Liver (tissue), 9 donors: ENCODE data around the gene KCNN3. TPM values are rescaled to one million over a fixed set of nuclear protein-coding genes. Genes with fewer than 3 reads are reported as not detected.

Experiments
- DNase-seq: peaks from one replicate; pipeline ENCODE4 v3.0.0-alpha.2; 2017; ENCODE audit warnings: low spot score
- H3K27ac ChIP-seq, 2 donors: one replicate each; pipeline ENCODE4 v1.7.0; 2013; ENCODE audit warnings: inconsistent platforms in 2 of 2, low read length in 2 of 2, control low read depth in 1 of 2, low read depth in 1 of 2, mild to moderate bottlenecking in 1 of 2
- H3K27me3 ChIP-seq, 4 donors: one replicate each; pipeline versions ENCODE4 v1.6.1 to v1.7.0; 2013; ENCODE audit warnings: low read length in 3 of 4, inconsistent platforms in 1 of 4, mild to moderate bottlenecking in 1 of 4, moderate library complexity in 1 of 4; ENCODE audit not compliant: control insufficient read depth in 4 of 4, insufficient read depth in 4 of 4
- H3K36me3 ChIP-seq, 4 donors: one replicate each; pipeline versions ENCODE4 v1.6.1 to v1.7.0; 2013; ENCODE audit warnings: low read length in 3 of 4, mild to moderate bottlenecking in 3 of 4, low read depth in 1 of 4, moderate library complexity in 1 of 4; ENCODE audit not compliant: control insufficient read depth in 4 of 4, insufficient read depth in 3 of 4
- H3K4me1 ChIP-seq, 4 donors: one replicate each; pipeline versions ENCODE4 v1.6.1 to v1.7.0; 2013; ENCODE audit warnings: low read length in 3 of 4, mild to moderate bottlenecking in 3 of 4, moderate library complexity in 1 of 4; ENCODE audit not compliant: control insufficient read depth in 4 of 4, insufficient read depth in 4 of 4
- H3K4me3 ChIP-seq, 3 donors: one replicate each; pipeline versions ENCODE4 v1.6.1 to v1.7.0; 2013; ENCODE audit warnings: low read length in 3 of 3, control low read depth in 1 of 3, low read depth in 1 of 3, mild to moderate bottlenecking in 1 of 3
- H3K9ac ChIP-seq, 2 donors: one replicate each; pipeline ENCODE4 v1.7.0; 2013; ENCODE audit warnings: low read length in 2 of 2, mild to moderate bottlenecking in 2 of 2, moderate library complexity in 2 of 2, control low read depth in 1 of 2, low read depth in 1 of 2
- H3K9me3 ChIP-seq, 4 donors: one replicate each; pipeline versions ENCODE4 v1.6.1 to v1.7.0; 2013; ENCODE audit warnings: low read length in 3 of 4; ENCODE audit not compliant: control insufficient read depth in 4 of 4
- ATF3 ChIP-seq: IDR thresholded peaks from 2 replicates; pipeline ENCODE4 v1.6.1; 2016; ENCODE audit warnings: antibody characterized with exemption
- CTCF ChIP-seq: fragments of 150-350 bp; IDR thresholded peaks from 2 replicates; pipeline ENCODE4 v1.5.1; 2017; ENCODE audit warnings: improper control_type of control experiment, low read depth, low read length; ENCODE audit not compliant: missing input control
- EGR1 ChIP-seq, 2 donors: IDR thresholded peaks; 2 replicates each; pipeline ENCODE4 v1.6.1; 2016 to 2018; ENCODE audit warnings: antibody characterized with exemption in 2 of 2, low read depth in 2 of 2
- FOXA2 ChIP-seq: IDR thresholded peaks from 2 replicates; pipeline ENCODE4 v1.6.1; 2016; ENCODE audit warnings: antibody characterized with exemption
- HNF4A ChIP-seq, 2 donors: conservative IDR thresholded peaks; 2 replicates each; pipeline ENCODE4 v1.6.1; 2016; ENCODE audit warnings: antibody characterized with exemption in 2 of 2, mild to moderate bottlenecking in 2 of 2
- HNF4G ChIP-seq: IDR thresholded peaks from 2 replicates; pipeline ENCODE4 v1.6.1; 2016; ENCODE audit warnings: antibody characterized with exemption
- JUND ChIP-seq, 2 donors: IDR thresholded peaks; 2 replicates each; pipeline ENCODE4 v1.6.1; 2016; ENCODE audit warnings: antibody characterized with exemption in 2 of 2
- MAX ChIP-seq: IDR thresholded peaks from 2 replicates; pipeline ENCODE4 v1.6.1; 2016; ENCODE audit warnings: antibody characterized with exemption
- NR2F2 ChIP-seq: IDR thresholded peaks from 2 replicates; pipeline ENCODE4 v1.6.1; 2016; ENCODE audit warnings: antibody characterized with exemption
- RAD21 ChIP-seq, 2 donors: IDR thresholded peaks; 2 replicates each; pipeline ENCODE4 v1.6.1; 2016; ENCODE audit warnings: antibody characterized with exemption in 2 of 2, mild to moderate bottlenecking in 2 of 2
- RXRA ChIP-seq, 2 donors: IDR thresholded peaks; 2 replicates each; pipeline ENCODE4 v1.6.1; 2017 to 2018; ENCODE audit warnings: antibody characterized with exemption in 2 of 2, mild to moderate bottlenecking in 1 of 2
- SP1 ChIP-seq: IDR thresholded peaks from 2 replicates; pipeline ENCODE4 v1.6.1; 2018; ENCODE audit warnings: antibody characterized with exemption, mild to moderate bottlenecking
- TAF1 ChIP-seq: conservative IDR thresholded peaks from 2 replicates; pipeline ENCODE4 v1.6.1; 2016; ENCODE audit warnings: antibody characterized with exemption, mild to moderate bottlenecking
- YY1 ChIP-seq: IDR thresholded peaks from 2 replicates; pipeline ENCODE4 v1.6.1; 2016; ENCODE audit warnings: antibody characterized with exemption, mild to moderate bottlenecking
- ZBTB33 ChIP-seq: IDR thresholded peaks from 2 replicates; pipeline ENCODE4 v1.6.1; 2016; ENCODE audit warnings: antibody characterized with exemption
- WGBS: extraction: QIAGEN DNeasy Blood & Tissue Kit; methylation state at CpG from one replicate; pipeline ENCODE4 v1.1.7; 2013; 5-methylcytosine and 5-hydroxymethylcytosine counted together
- polyA plus RNA-seq, 2 donors: library from polyadenylated mRNA; stranded (reverse) in 1 of 2; unstranded in 1 of 2; fragments of 200-250 nt in 1 of 2; fragments of >200 nt in 1 of 2; fragmentation: Nextera tagmentation in 1 of 2; extraction: Ambion mirVana in 1 of 2; gene quantifications; one replicate each; pipeline versions ENCODE4 v1.2.1 to v1.2.3, GENCODE V29; 2013 to 2015
- total RNA-seq, 2 donors: library from RNA; depleted of rRNA; stranded (reverse); fragments of >200 nt; gene quantifications; one replicate each; pipeline ENCODE4 v1.2.3, GENCODE V29; 2014
- donor health status: healthy.
- donor health status: healthy.
- donor health status: healthy.
- donor health status: healthy.
- donor health status: healthy.

The KCNN3 gene
- total and polyA plus RNA-seq, 4 donors: 0.09 to 0.68 (median 0.15) TPM

- Histone ChIP-seq H3K27me3 (no peaks in the 10 kb centered on the region), H3K9me3 (no peaks in the 10 kb centered on the region), H3K36me3 (no peaks in the 10 kb centered on the region), H3K4me1 (no peaks in the 10 kb centered on the region), H3K4me3 (no peak overlapping the region), H3K9ac (no peak overlapping the region), H3K27ac (no peak overlapping the region)
- WGBS: 90% methylated on average over 2 of the region's 2 CpGs
- no peak for TF ChIP-seq FOXA2
- no peak for TF ChIP-seq TAF1
- no peak for TF ChIP-seq HNF4A (conservative IDR thresholded peaks at IDR 0.05)
- TF ChIP-seq HNF4G: no peak
- TF ChIP-seq RXRA (IDR thresholded peaks at IDR 0.05): no peak
- DNase-seq: no peak
These were observed 67.6 kb downstream of the KCNN3 start for GRCh38 chr1:154802336-154802969.

- WGBS: 95% methylated on average over 16 of the region's 16 CpGs
- Histone ChIP-seq H3K36me3 (no peaks in the 10 kb centered on the region), H3K27ac (no peak overlapping the region), H3K9me3 (no peaks in the 10 kb centered on the region), H3K4me1 (no peaks in the 10 kb centered on the region), H3K4me3 (no peak overlapping the region), H3K9ac (no peak overlapping the region), H3K27me3 (no peaks in the 10 kb centered on the region)
- TF ChIP-seq MAX: no peak
- no peak for TF ChIP-seq SP1
- no peak for TF ChIP-seq ZBTB33
- TF ChIP-seq JUND (IDR thresholded peaks at IDR 0.05): no peak
- TF ChIP-seq HNF4A (conservative IDR thresholded peaks at IDR 0.05): no peak
- no peak for TF ChIP-seq NR2F2
- no peak for TF ChIP-seq FOXA2
- no peak for DNase-seq
These were observed 68.7 kb downstream of the KCNN3 start for GRCh38 chr1:154801234-154802011.

- Histone ChIP-seq H3K27me3 (no peaks in the 10 kb centered on the region), H3K9ac (no peak overlapping the region), H3K4me1 (no peaks in the 10 kb centered on the region), H3K4me3 (no peak overlapping the region), H3K36me3 (no peaks in the 10 kb centered on the region), H3K9me3 (no peaks in the 10 kb centered on the region), H3K27ac (no peak overlapping the region)
- TF ChIP-seq NR2F2 (no peak), CTCF (no peak), RAD21 (IDR thresholded peaks at IDR 0.05) (no peak), ATF3 (no peak), SP1 (no peak), HNF4A (conservative IDR thresholded peaks at IDR 0.05) (no peak), YY1 (no peak), FOXA2 (no peak), EGR1 (IDR thresholded peaks at IDR 0.05; ENCODE audit: low read depth in 2 of 2) (no peak)
- no peak for DNase-seq
- WGBS: 82% methylated on average over 5 of the region's 5 CpGs
These were observed 70.9 kb downstream of the KCNN3 start for GRCh38 chr1:154799188-154799587.
